ENCODE measurements around the gene STAT4.

STAT4 gene

DNA sequence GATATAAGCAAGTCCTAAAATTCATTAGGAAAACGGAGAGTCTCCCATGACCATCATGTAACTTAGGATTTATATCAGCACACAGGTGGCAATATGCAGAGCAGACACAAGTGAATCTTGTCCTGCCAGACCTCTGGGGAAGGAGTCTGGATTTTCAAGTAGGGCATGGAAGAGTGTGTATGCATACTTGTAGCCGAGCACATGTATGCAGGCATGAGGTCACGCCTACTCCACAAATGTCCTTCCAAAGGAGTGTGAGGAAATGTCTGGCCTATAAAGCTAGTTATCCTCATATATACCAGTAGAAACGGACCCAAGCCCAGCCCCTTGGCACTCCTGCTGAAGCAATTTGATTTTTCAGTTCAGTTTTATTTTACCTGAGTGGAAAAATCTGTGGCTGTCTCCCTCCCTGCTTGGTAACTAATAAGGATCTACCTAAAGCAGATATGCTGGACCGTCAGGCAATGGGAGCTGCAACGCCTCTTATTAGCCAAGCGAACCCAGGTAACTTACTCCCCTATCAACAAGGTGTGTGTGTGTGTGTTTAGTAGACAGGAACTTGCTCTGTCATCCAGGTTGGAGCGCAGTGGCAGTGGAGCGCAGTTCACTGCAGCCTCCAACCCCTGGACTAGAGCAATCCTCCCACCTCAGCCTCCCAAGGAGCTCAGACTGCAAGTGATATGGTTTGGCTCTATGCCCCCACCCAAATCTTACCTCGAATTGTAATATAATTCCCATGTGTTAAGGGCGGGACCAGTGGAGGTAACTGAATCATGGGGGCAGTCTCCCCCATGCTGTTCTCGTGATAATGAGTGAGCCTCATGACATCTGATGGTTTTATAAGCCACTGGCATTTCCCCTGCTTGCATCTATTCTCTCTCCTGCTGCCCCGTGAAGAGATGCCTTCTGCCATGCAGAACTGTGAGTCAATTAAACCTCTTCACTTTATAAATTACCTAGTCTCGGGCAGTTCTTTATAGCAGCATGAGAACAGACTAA is 139.6 kb downstream of the STAT4 start:
- no peak for DNase-seq (ENCODE audit: low read depth, low spot score)
- no peak overlapping the region for H3K4me3 ChIP-seq (ENCODE audit: low read depth, low read length)
- TF ChIP-seq, protein P1, sequence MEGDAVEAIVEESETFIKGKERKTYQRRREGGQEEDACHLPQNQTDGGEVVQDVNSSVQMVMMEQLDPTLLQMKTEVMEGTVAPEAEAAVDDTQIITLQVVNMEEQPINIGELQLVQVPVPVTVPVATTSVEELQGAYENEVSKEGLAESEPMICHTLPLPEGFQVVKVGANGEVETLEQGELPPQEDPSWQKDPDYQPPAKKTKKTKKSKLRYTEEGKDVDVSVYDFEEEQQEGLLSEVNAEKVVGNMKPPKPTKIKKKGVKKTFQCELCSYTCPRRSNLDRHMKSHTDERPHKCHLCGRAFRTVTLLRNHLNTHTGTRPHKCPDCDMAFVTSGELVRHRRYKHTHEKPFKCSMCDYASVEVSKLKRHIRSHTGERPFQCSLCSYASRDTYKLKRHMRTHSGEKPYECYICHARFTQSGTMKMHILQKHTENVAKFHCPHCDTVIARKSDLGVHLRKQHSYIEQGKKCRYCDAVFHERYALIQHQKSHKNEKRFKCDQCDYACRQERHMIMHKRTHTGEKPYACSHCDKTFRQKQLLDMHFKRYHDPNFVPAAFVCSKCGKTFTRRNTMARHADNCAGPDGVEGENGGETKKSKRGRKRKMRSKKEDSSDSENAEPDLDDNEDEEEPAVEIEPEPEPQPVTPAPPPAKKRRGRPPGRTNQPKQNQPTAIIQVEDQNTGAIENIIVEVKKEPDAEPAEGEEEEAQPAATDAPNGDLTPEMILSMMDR (IDR thresholded peaks at IDR 0.05; ENCODE audit: low read depth, low read length), result no peak
- in situ Hi-C loops (cut with HindIII; ENCODE audit: low sequenced_read_pairs), result no loop called here

DNA sequence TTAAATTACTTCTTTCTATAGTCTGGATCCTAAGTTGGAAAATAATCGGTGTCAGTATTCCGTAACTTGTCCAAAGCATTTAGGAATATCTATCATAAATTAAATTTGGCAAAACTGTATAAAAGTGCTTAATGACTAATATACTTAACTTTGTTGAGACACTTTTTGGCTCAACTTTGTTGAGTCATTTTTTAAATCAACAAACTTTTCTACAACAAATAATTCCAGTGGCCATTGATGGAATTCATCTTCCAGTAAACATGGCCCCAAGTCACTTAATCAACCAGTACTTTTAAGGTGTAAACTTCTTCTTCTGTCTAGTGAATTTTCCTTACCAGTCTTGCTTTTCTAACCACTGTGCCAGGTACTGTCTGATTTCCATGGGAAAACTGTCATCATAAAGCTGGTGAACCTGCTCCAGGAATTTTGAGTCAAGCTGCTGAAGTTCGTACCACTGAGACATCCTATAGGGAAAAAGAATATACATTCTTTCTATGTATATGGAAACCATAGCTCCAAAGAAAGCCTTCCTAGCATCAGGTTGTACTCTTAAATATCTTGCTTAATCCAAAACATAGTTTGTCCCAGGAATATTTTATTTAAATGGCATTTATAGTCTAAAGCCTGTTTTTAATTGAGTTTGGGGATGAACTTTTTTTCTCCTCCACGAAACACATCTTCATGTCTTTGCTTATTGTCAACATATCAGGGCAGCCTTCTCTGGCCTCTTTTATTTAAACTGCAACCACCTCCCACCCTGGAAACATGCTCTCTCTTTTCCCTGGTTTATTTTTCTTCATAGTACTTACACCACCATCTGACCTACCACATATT is 141.0 kb downstream of the STAT4 start:
- in situ Hi-C loops (cut with HindIII; ENCODE audit: low sequenced_read_pairs), result no loop called here
- no peak overlapping the region for H3K4me3 ChIP-seq (ENCODE audit: low read depth, low read length)
- DNase-seq (ENCODE audit: low read depth, low spot score), result no peak
- TF ChIP-seq, protein P1 (IDR thresholded peaks at IDR 0.05; ENCODE audit: low read depth, low read length), result no peak

DNA sequence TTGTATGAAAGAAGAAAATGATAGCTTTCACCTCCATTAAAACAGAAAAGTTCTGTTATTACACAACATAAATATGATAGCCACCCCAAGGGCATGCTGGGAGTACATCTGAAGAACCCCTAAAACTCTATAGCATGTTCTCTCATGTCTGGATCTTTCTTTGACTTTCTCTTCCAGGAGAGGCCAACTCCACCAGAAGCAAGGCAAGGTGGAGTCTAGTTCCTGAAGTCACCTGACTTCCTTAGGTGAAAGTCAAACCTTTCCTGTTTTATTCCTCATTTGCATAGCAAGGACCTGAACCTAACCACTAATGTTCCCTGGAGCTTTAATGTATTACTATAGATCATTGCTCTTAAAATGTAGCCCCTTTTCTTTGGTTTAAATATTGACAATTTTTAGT is 142.5 kb downstream of the STAT4 start:
- TF ChIP-seq, protein P1 (IDR thresholded peaks at IDR 0.05; ENCODE audit: low read depth, low read length), result no peak
- no peak for DNase-seq (ENCODE audit: low read depth, low spot score)
- in situ Hi-C loops (cut with HindIII; ENCODE audit: low sequenced_read_pairs), result no loop called here

DNA sequence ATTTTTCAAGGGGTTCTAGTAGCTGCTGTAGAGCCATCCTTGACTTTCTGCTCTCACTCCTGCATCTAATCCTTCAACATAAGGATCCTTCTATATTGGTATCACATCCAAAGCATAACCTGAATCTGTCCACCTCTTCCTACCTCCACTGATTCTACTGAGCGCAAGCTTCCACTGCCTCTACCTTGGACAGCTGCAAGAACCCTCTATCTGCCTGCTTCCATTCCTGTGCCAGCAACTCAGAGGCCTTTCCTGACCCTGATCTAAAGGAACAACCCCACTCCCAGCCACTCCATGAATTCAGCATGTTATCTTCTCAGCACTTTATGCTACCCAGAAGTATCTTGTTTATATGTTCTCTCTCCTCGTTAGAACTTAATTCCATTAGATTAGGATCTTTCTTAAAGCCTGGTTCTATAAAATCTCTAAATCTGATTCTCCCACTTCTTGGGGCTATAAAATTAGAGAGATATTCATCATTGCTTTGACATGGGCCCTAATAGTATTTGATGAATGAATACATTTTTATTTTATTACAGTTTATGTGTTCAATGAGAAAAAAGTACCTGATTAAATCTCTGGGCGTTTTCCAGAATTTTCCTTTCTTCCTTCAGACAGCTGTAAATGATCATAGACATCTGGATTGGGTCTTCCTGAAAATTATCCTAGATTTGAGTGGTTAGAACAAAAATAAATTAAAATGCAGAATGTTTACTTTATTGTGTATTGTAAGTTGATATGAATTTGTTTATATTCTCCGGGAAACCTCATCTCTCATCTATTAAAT is 143.6 kb downstream of the STAT4 start:
- in situ Hi-C loops (cut with HindIII; ENCODE audit: low sequenced_read_pairs), result no loop called here
- TF ChIP-seq, protein P1 (IDR thresholded peaks at IDR 0.05; ENCODE audit: low read depth, low read length), result no peak
- no peak for DNase-seq (ENCODE audit: low read depth, low spot score)
- H3K4me3 ChIP-seq (ENCODE audit: low read depth, low read length), result no peak overlapping the region

More for the DNA sequence above, 142.5 kb downstream of the STAT4 start:
- H3K4me3 ChIP-seq (ENCODE audit: low read depth, low read length), result no peak overlapping the region

DNA sequence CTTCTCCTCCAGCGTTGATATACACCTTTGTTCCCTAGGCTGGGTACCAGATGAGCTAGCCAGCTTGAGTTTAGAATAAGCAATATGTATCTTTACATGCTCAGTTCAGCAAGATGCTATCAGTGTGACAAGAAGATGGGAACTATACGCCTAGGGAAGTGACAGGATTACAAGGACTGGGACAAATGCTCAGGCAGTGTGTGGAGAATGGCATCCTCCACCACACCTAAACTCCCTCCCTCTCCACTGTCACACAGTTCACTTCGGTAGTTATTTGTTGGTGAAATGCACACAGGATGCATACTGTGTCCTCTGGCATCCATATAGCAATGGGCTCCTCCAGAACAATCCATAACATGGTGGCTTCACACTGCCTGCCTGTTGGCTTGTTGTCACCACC is 144.5 kb downstream of the STAT4 start:
- TF ChIP-seq, protein P1 (IDR thresholded peaks at IDR 0.05; ENCODE audit: low read depth, low read length), result no peak
- H3K4me3 ChIP-seq (ENCODE audit: low read depth, low read length), result no peak overlapping the region
- in situ Hi-C loops (cut with HindIII; ENCODE audit: low sequenced_read_pairs), result no loop called here
- DNase-seq (ENCODE audit: low read depth, low spot score), result no peak

Data from astrocyte of the spinal cord (primary cell).